PC-3 (cell line): ENCODE measurements around the gene ZNF777.

Experiments used
- EZH2 ChIP-seq: fragments of 300-600 bp; sonication (generic); IDR thresholded peaks from one replicate; pipeline ENCODE4 v1.6.1; 2017; ENCODE audit warnings: antibody characterized with exemption, mild to moderate bottlenecking, low read length; ENCODE audit not compliant: unreplicated experiment
- TF ChIP-seq, protein P1 (sequence below): fragments of 300-600 bp; sonication (generic); conservative IDR thresholded peaks from 2 replicates; pipeline ENCODE4 v1.5.1; 2017; ENCODE audit warnings: antibody characterized with exemption, low read depth, mild to moderate bottlenecking, low read length

- TF ChIP-seq, protein P1, sequence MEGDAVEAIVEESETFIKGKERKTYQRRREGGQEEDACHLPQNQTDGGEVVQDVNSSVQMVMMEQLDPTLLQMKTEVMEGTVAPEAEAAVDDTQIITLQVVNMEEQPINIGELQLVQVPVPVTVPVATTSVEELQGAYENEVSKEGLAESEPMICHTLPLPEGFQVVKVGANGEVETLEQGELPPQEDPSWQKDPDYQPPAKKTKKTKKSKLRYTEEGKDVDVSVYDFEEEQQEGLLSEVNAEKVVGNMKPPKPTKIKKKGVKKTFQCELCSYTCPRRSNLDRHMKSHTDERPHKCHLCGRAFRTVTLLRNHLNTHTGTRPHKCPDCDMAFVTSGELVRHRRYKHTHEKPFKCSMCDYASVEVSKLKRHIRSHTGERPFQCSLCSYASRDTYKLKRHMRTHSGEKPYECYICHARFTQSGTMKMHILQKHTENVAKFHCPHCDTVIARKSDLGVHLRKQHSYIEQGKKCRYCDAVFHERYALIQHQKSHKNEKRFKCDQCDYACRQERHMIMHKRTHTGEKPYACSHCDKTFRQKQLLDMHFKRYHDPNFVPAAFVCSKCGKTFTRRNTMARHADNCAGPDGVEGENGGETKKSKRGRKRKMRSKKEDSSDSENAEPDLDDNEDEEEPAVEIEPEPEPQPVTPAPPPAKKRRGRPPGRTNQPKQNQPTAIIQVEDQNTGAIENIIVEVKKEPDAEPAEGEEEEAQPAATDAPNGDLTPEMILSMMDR = no peak
- no peak for TF ChIP-seq EZH2
Observed at GRCh38 chr7:149479568-149479967, 18.7 kb upstream of the ZNF777 start.
